GM19193 (cell line): Measurements from ENCODE around the gene PDP2.

Experiments used
- POLR2A ChIP-seq: IDR thresholded peaks from 4 replicates; pipeline ENCODE4 v1.6.1; 2011; ENCODE audit not compliant: insufficient read depth, insufficient read length; ENCODE audit errors: extremely low read depth

PDP2 gene

GRCh38 chr16:66916518-66916917, 36.2 kb downstream of the PDP2 start:
- TF ChIP-seq POLR2A: no peak

GRCh38 chr16:66917741-66918140, 37.4 kb downstream of the PDP2 start:
- no peak for TF ChIP-seq POLR2A

GRCh38 chr16:66918355-66918754, 38.0 kb downstream of the PDP2 start:
- TF ChIP-seq POLR2A: no peak

- no peak for TF ChIP-seq POLR2A
These were observed 38.7 kb downstream of the PDP2 start, which contains the start of gene CDH16 for GRCh38 chr16:66918803-66919568. Gene CDH16, minus strand, starts transcription at chr16:66918885. Its CDS starts 820 bp downstream, at chr16:66918065.

GRCh38 chr16:66919569-66920298, 39.4 kb downstream of the PDP2 start:
- no peak for TF ChIP-seq POLR2A

- TF ChIP-seq POLR2A: no peak
These were observed 39.9 kb downstream of the PDP2 start for GRCh38 chr16:66920299-66920590.

- TF ChIP-seq POLR2A: no peak
These were observed 40.8 kb downstream of the PDP2 start for GRCh38 chr16:66920924-66921680.

- TF ChIP-seq POLR2A: no peak
These were observed 41.6 kb downstream of the PDP2 start for GRCh38 chr16:66921729-66922450.

GRCh38 chr16:66923247-66923731, 43.0 kb downstream of the PDP2 start:
- no peak for TF ChIP-seq POLR2A

GRCh38 chr16:66923866-66924265, 43.6 kb downstream of the PDP2 start:
- no peak for TF ChIP-seq POLR2A

GRCh38 chr16:66924527-66925321, 44.4 kb downstream of the PDP2 start:
- TF ChIP-seq POLR2A: no peak

- TF ChIP-seq POLR2A: peak; percentile 53
These were observed 45.1 kb downstream of the PDP2 start, which contains the start of gene RRAD for GRCh38 chr16:66925322-66925840. Gene RRAD, minus strand, starts transcription at chr16:66925535. Its CDS starts 356 bp downstream, at chr16:66925179.

GRCh38 chr16:66926171-66926947, 46.0 kb downstream of the PDP2 start:
- no peak for TF ChIP-seq POLR2A
